ENCODE measurements around the gene HRH3.

HRH3 gene

GRCh38 chr20:62190639-62191411 lies 29.3 kb downstream of the HRH3 start:
- H3K9me2 ChIP-seq (ENCODE audit: low read depth, low read length): no peaks in the 10 kb centered on the region
- peaks cover 27% of the 10 kb centered on the region for H3K79me2 ChIP-seq (ENCODE audit: insufficient read depth, low read length)
- no peaks in the 10 kb centered on the region for H4K20me1 ChIP-seq (ENCODE audit: insufficient read depth, low read length)
- TF ChIP-seq CTCF (IDR thresholded peaks at IDR 0.05; ENCODE audit: low read length): no peak
- no peak for TF ChIP-seq EZH2 (IDR thresholded peaks at IDR 0.05; ENCODE audit: borderline replicate concordance, low read length)
- no peaks in the 10 kb centered on the region for H3F3A ChIP-seq (ENCODE audit: insufficient read depth, low read length)
- H3K27ac ChIP-seq (ENCODE audit: low read depth, low read length, poor library complexity, severe bottlenecking): no peak overlapping the region
- no peak overlapping the region for H3K4me2 ChIP-seq (ENCODE audit: low read length)
- no peaks in the 10 kb centered on the region for H3K27me3 ChIP-seq (ENCODE audit: insufficient read depth, low read length)
- H3K4me3 ChIP-seq (ENCODE audit: low read depth, low read length, poor library complexity, severe bottlenecking): no peak overlapping the region
- H3K36me3 ChIP-seq (ENCODE audit: insufficient read depth, low read length): peaks cover 18% of the 10 kb centered on the region; the same call in 1 of the 2 replicates
- H2AFZ ChIP-seq (ENCODE audit: low read length): no peak overlapping the region
- no peak overlapping the region; the same call in 1 of the 2 replicates for H3K9ac ChIP-seq (ENCODE audit: low read length)
- no peaks in the 10 kb centered on the region for H3K9me3 ChIP-seq (ENCODE audit: low read length)
- peaks cover 63% of the 10 kb centered on the region for H3K4me1 ChIP-seq (ENCODE audit: insufficient read depth, low read length, severe bottlenecking)

GRCh38 chr20:62186887-62187866 lies 32.9 kb downstream of the HRH3 start:
- Histone ChIP-seq H3K9me3 (ENCODE audit: low read length) (no peaks in the 10 kb centered on the region), H3K36me3 (ENCODE audit: insufficient read depth, low read length) (0 out of 2 replicates have a peak, but pooled peaks cover 7% of the 10 kb centered on the region), H3K9ac (ENCODE audit: low read length) (no peak overlapping the region), H3F3A (ENCODE audit: insufficient read depth, low read length) (no peaks in the 10 kb centered on the region), H3K79me2 (ENCODE audit: insufficient read depth, low read length) (peaks cover 41% of the 10 kb centered on the region), H3K9me2 (ENCODE audit: low read depth, low read length) (no peaks in the 10 kb centered on the region), H3K4me2 (ENCODE audit: low read length) (peak overlapping the region; percentile 3; the same call in 1 of the 2 replicates), H3K4me3 (ENCODE audit: low read depth, low read length, poor library complexity, severe bottlenecking) (no peak overlapping the region), H3K4me1 (ENCODE audit: insufficient read depth, low read length, severe bottlenecking) (peaks cover 51% of the 10 kb centered on the region), H3K27me3 (ENCODE audit: insufficient read depth, low read length) (no peaks in the 10 kb centered on the region), H3K27ac (ENCODE audit: low read depth, low read length, poor library complexity, severe bottlenecking) (peak overlapping the region; percentile 15), H2AFZ (ENCODE audit: low read length) (no peak overlapping the region), H4K20me1 (ENCODE audit: insufficient read depth, low read length) (no peaks in the 10 kb centered on the region)
- no peak for TF ChIP-seq EZH2 (IDR thresholded peaks at IDR 0.05; ENCODE audit: borderline replicate concordance, low read length)
- no peak for TF ChIP-seq CTCF (IDR thresholded peaks at IDR 0.05; ENCODE audit: low read length)

GRCh38 chr20:62186096-62186426 lies 34.0 kb downstream of the HRH3 start:
- no peaks in the 10 kb centered on the region for H3K27me3 ChIP-seq (ENCODE audit: insufficient read depth, low read length)
- peak overlapping the region; percentile 23 for H3K4me3 ChIP-seq (ENCODE audit: low read depth, low read length, poor library complexity, severe bottlenecking)
- no peaks in the 10 kb centered on the region for H4K20me1 ChIP-seq (ENCODE audit: insufficient read depth, low read length)
- H3K36me3 ChIP-seq (ENCODE audit: insufficient read depth, low read length): 0 out of 2 replicates have a peak, but pooled peaks cover 7% of the 10 kb centered on the region
- no peaks in the 10 kb centered on the region for H3K9me3 ChIP-seq (ENCODE audit: low read length)
- peak overlapping the region; percentile 6; the same call in 1 of the 2 replicates for H3K9ac ChIP-seq (ENCODE audit: low read length)
- no peaks in the 10 kb centered on the region for H3K9me2 ChIP-seq (ENCODE audit: low read depth, low read length)
- H2AFZ ChIP-seq (ENCODE audit: low read length): no peak overlapping the region
- no peak for TF ChIP-seq EZH2 (IDR thresholded peaks at IDR 0.05; ENCODE audit: borderline replicate concordance, low read length)
- TF ChIP-seq CTCF (IDR thresholded peaks at IDR 0.05; ENCODE audit: low read length): no peak
- H3F3A ChIP-seq (ENCODE audit: insufficient read depth, low read length): no peaks in the 10 kb centered on the region
- H3K79me2 ChIP-seq (ENCODE audit: insufficient read depth, low read length): peaks cover 41% of the 10 kb centered on the region
- peak overlapping the region; percentile 40 for H3K27ac ChIP-seq (ENCODE audit: low read depth, low read length, poor library complexity, severe bottlenecking)
- H3K4me2 ChIP-seq (ENCODE audit: low read length): peak overlapping the region; percentile 50; the same call in 1 of the 2 replicates
- peaks cover 48% of the 10 kb centered on the region for H3K4me1 ChIP-seq (ENCODE audit: insufficient read depth, low read length, severe bottlenecking)

All from OCI-LY1 (cell line).